ENCODE data around the gene LYPLA2.

Gene LYPLA2

DNA sequence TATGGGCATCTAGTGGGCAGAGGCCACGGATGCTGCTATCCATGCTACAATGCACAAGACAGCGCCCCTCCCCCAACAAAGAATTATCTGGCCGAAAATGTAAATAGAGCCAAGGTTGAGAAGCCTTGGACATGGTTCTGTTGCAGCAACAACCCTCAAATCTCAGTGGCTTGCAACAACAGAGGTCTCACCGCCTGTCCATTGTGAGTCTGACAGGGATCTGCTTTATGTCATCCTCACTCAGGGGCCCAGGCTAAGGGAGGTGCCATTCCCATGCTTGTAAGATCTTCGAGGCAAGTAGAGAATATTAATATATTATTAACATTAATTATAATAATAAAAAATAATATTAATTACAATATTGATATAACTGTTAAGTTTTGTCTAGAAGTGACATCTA is 22.2 kb upstream of the LYPLA2 start:
- TF ChIP-seq CTCF (conservative IDR thresholded peaks at IDR 0.05; ENCODE audit: low read depth, low read length): no peak
- no peak overlapping the region for H3K4me3 ChIP-seq (ENCODE audit: low read length)
- DNase-seq (ENCODE audit: low read depth): no peak

DNA sequence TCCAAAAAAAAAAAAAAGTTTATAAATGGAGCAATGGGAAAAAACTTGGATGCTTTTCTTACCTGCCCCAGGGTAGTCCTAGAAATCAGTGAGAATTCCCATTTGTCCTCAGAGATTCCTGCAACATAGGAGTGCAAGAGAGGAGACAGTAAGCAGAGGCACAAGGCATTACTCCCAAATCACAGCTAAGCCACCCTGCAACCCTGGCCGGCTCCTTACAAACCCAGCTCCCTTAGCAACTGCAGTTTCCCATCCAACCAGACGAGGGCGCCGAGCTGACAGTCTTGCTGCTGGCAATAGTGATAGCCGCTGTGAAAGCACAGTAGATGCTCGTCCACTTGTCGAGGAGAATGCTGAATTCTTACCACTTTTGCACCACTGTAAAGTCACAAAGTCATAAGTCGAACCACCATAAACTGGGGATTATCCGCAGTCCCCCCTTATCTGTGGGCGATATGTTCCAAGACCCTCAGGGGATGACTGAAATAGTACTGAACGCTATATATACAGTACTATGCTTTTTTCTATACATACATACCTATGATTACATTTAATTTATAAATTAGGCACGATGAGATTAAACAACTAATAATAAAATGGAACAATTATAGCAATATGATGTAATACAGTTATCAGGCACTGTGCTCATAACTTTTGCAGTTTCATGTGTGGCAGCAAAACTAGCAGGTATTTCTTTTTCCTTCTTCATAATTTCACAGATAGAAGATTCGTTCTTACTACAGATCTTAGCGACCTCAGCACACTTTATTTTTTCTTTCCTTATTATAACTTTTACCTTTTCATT is 18.7 kb upstream of the LYPLA2 start:
- no peak overlapping the region for H3K4me3 ChIP-seq (ENCODE audit: low read length)
- DNase-seq (ENCODE audit: low read depth): no peak
- peak; percentile 98 for TF ChIP-seq CTCF (conservative IDR thresholded peaks at IDR 0.05; ENCODE audit: low read depth, low read length)

DNA sequence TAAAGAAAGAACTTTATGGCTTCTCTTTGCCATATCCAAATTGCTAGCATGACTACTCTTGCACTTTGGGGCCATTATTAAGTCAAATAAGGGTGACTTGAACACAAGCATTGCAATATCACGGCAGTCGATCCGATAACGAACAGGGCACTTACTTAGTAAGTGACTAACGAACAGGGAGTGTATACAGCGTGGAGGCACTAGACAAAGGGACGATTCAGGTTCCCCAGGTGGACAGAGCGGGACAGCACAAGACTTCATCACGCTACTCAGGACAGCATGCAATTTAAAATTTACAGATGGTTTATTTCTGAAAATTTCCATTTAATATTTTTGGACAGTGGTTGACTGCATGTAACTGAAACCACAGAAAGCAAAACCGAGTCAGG is 18.1 kb upstream of the LYPLA2 start:
- no peak overlapping the region for H3K4me3 ChIP-seq (ENCODE audit: low read length)
- no peak for TF ChIP-seq CTCF (conservative IDR thresholded peaks at IDR 0.05; ENCODE audit: low read depth, low read length)
- DNase-seq (ENCODE audit: low read depth): no peak

- no peak overlapping the region for H3K4me3 ChIP-seq (ENCODE audit: low read length)
- no peak for DNase-seq (ENCODE audit: low read depth)
- no peak for TF ChIP-seq CTCF (conservative IDR thresholded peaks at IDR 0.05; ENCODE audit: low read depth, low read length)
Measured at GRCh38 chr1:23774174-23774880, 16.6 kb upstream of the LYPLA2 start.

DNA sequence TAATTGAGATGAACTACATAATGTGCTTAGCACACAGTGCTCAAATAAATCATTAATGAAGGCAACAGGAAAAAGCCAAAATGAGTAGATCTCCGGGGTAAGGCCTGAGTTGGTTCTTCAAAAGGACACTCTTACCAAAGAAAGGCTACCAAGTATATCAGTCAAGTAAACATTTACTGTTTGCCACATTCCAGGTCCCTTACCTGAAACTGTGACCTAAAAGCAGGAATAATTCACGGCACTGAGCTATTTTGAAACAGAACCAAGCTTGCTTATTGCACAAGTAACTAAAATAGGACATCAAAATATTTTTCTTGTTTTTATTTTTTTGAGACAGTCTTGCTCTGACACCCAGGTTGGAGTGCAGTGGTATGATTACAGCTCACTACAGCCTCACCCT is 14.7 kb upstream of the LYPLA2 start:
- no peak for TF ChIP-seq CTCF (conservative IDR thresholded peaks at IDR 0.05; ENCODE audit: low read depth, low read length)
- no peak overlapping the region for H3K4me3 ChIP-seq (ENCODE audit: low read length)
- DNase-seq (ENCODE audit: low read depth): no peak

DNA sequence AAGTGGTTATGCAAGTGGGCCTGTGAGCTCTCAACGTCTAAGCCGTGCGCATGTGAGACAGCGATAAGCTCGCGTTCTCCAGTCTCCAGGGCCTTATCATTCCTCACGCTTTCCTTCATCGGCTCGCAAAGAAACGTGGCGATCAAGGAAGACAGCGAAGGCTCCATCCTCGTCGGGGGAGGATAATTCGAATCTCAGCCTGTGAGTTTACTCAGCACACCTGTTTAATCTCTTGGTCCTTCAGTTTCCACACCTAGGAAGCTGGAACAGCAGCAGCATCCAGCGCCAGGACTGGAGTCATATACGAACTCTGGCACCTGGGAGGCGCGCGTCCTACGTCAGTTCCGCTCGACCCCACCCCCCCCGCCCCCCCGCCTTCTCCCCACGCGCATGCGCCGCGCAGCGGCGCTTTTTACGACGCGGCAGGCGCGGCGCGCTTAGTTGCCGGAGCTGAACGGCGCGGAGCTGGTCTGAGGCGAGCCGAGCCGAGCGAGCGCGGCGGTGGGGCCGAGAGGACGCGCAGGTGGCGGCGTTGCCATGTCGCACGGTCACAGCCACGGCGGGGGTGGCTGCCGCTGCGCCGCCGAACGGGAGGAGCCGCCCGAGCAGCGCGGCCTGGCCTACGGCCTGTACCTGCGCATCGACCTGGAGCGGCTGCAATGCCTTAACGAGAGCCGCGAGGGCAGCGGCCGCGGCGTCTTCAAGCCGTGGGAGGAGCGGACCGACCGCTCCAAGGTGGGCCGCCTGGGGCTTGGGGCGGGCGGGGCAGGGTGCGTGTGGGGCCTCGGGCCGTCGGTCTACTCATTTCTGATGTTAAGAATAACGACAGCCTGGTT is 12.7 kb upstream of the LYPLA2 start, which contains the start of gene PITHD1:
PITHD1 (plus strand) TSS at position 440 of the 836 bp plus-strand sequence; CDS start at position 538, 98 bp downstream.
- TF ChIP-seq CTCF (conservative IDR thresholded peaks at IDR 0.05; ENCODE audit: low read depth, low read length): no peak
- no peak for DNase-seq (ENCODE audit: low read depth)
- peak within 1 kb of the TSS; percentile 64 for H3K4me3 ChIP-seq (ENCODE audit: low read length)

All from retinal pigment epithelial cell (primary cell).